ENCODE measurements around the gene MAN1C1.
A peak's percentile ranks its signal among the peaks of the same experiment; 100 is the strongest.

Gene MAN1C1

DNA sequence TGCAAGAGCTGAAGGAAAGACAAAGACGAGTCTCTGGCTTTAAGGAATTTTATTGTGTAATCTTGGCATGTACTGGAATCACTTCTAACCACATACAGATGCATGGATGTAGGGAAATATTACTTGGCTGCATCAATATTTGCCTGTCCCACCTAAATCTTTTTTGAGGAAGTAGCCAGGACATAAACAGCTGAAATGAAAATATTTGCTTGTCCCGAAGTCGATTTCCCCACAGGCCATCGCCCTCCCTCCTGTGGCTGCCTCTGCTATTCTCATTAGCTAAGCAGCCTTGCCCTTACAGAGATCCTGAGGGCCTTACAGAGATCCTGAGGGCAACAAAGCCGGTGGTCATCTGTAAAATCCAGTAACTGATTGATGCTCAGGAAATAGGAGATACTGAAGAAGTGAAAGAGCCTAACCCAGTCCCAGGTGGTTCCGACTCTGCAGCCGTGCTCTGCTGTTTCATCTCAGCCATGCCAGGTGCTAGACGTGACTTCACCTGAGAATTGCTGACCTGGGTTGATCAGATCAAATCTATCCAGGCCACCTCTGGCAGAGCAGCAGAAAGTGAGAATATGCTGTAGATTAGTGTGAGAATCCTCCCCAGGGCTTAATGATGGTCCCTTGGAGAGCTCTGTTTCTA is 25.5 kb downstream of the MAN1C1 start:
- no peak overlapping the region for H2AFZ ChIP-seq (ENCODE audit: low read length)
- no peak overlapping the region for H3K9ac ChIP-seq (ENCODE audit: low read depth, low read length, poor library complexity)
- no peak overlapping the region for H2BK5ac ChIP-seq (ENCODE audit: low read length)
- no peak overlapping the region for H3K14ac ChIP-seq (ENCODE audit: low read length)
- peaks cover 0 to 16% of the 10 kb centered on the region in 2 donors for H3K9me3 ChIP-seq (replicated peaks in 1 of 2; ENCODE audit: control insufficient read depth in 2 of 2, insufficient read depth in 1 of 2, low read depth in 1 of 2, low read length in 2 of 2)
- peaks cover 0 to 7% of the 10 kb centered on the region in 2 donors for H3K36me3 ChIP-seq (replicated peaks in 1 of 2; ENCODE audit: control insufficient read depth in 2 of 2, insufficient read depth in 2 of 2, low read length in 2 of 2)
- H3K79me1 ChIP-seq (ENCODE audit: low read depth, low read length): no peaks in the 10 kb centered on the region
- no peak overlapping the region for H3K18ac ChIP-seq (ENCODE audit: low read length)
- H3K27ac ChIP-seq (replicated peaks; ENCODE audit: low read length): no peak overlapping the region
- H4K91ac ChIP-seq (ENCODE audit: low read depth, low read length, poor library complexity): no peak overlapping the region
- WGBS, 2 donors (ENCODE audit: extremely low coverage in 2 of 2, insufficient read length in 2 of 2, insufficient replicate concordance in 1 of 2): no CpG with 5 or more reads among the region's 8 CpGs
- no peak overlapping the region for H2BK120ac ChIP-seq (ENCODE audit: low read depth, low read length)
- no peak overlapping the region for H2BK12ac ChIP-seq (ENCODE audit: low read length)
- H3K23ac ChIP-seq (ENCODE audit: low read depth, low read length, poor library complexity): no peak overlapping the region
- H3K4ac ChIP-seq (ENCODE audit: low read length): no peak overlapping the region
- no peaks in the 10 kb centered on the region for H3K27me3 ChIP-seq (ENCODE audit: control insufficient read depth in 3 of 3, insufficient read depth in 3 of 3, low read depth in 1 of 3, low read length in 3 of 3)
- peaks cover 5 to 15% of the 10 kb centered on the region in 2 donors for H3K4me1 ChIP-seq (ENCODE audit: control insufficient read depth in 2 of 2, insufficient read depth in 1 of 2, low read depth in 1 of 2, low read length in 2 of 2)
- no peak overlapping the region for H2AK5ac ChIP-seq (ENCODE audit: low read depth, low read length)
- H2BK15ac ChIP-seq (ENCODE audit: low read length): no peak overlapping the region
- H3K4me2 ChIP-seq (ENCODE audit: insufficient read depth, low read length, poor library complexity, severe bottlenecking): no peak overlapping the region
- no peak overlapping the region for H4K8ac ChIP-seq (ENCODE audit: low read depth, low read length)
- DNase-seq (ENCODE audit: low spot score): no peak
- no peak overlapping the region for H3K4me3 ChIP-seq (ENCODE audit: low read length in 2 of 2)

DNA sequence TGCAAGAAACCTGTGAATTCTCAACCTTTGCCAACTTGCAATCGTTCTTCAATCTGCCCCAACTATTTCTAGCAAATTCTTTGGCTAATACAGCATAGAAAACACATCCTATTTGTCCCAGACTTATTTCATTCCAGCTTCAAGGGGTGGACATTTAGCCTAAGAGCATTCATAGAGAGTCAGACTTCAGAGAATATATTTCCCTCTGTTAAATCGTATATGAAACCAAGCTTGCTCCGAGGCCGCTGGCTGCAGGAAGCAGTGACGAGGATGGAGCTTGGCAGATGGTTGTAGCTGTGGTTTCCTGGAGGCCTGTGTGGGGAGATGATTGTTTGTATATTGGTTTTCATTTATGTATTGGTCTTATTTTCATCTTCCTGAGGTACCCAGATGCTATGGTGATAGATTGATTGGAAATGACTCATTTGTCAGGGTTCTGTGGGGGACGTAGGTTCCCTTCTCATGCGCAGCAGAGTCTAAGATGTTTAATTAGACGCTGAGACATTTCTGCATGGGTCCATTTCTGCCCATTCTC is 26.1 kb downstream of the MAN1C1 start:
- Histone ChIP-seq H3K18ac (ENCODE audit: low read length) (no peak overlapping the region), H2BK120ac (ENCODE audit: low read depth, low read length) (no peak overlapping the region), H3K23ac (ENCODE audit: low read depth, low read length, poor library complexity) (no peak overlapping the region), H2BK15ac (ENCODE audit: low read length) (no peak overlapping the region), H3K4me1 (ENCODE audit: control insufficient read depth in 2 of 2, insufficient read depth in 1 of 2, low read depth in 1 of 2, low read length in 2 of 2) (peaks cover 5 to 15% of the 10 kb centered on the region in 2 donors), H3K4me3 (ENCODE audit: low read length in 2 of 2) (no peak overlapping the region), H2BK12ac (ENCODE audit: low read length) (no peak overlapping the region), H3K4ac (ENCODE audit: low read length) (no peak overlapping the region), H2AFZ (ENCODE audit: low read length) (no peak overlapping the region), H3K9me3 (replicated peaks in 1 of 2; ENCODE audit: control insufficient read depth in 2 of 2, insufficient read depth in 1 of 2, low read depth in 1 of 2, low read length in 2 of 2) (peaks cover 0 to 11% of the 10 kb centered on the region in 2 donors), H3K36me3 (replicated peaks in 1 of 2; ENCODE audit: control insufficient read depth in 2 of 2, insufficient read depth in 2 of 2, low read length in 2 of 2) (peaks cover 0 to 7% of the 10 kb centered on the region in 2 donors), H4K91ac (ENCODE audit: low read depth, low read length, poor library complexity) (no peak overlapping the region), H2BK5ac (ENCODE audit: low read length) (no peak overlapping the region), H2AK5ac (ENCODE audit: low read depth, low read length) (no peak overlapping the region), H4K8ac (ENCODE audit: low read depth, low read length) (no peak overlapping the region), H3K27me3 (ENCODE audit: control insufficient read depth in 3 of 3, insufficient read depth in 3 of 3, low read depth in 1 of 3, low read length in 3 of 3) (no peaks in the 10 kb centered on the region), H3K27ac (replicated peaks; ENCODE audit: low read length) (no peak overlapping the region), H3K9ac (ENCODE audit: low read depth, low read length, poor library complexity) (no peak overlapping the region), H3K79me1 (ENCODE audit: low read depth, low read length) (no peaks in the 10 kb centered on the region), H3K4me2 (ENCODE audit: insufficient read depth, low read length, poor library complexity, severe bottlenecking) (no peak overlapping the region), H3K14ac (ENCODE audit: low read length) (no peak overlapping the region)
- DNase-seq (ENCODE audit: low spot score): no peak
- no CpG with 5 or more reads among the region's 8 CpGs for WGBS, 2 donors (ENCODE audit: extremely low coverage in 2 of 2, insufficient read length in 2 of 2, insufficient replicate concordance in 1 of 2)

DNA sequence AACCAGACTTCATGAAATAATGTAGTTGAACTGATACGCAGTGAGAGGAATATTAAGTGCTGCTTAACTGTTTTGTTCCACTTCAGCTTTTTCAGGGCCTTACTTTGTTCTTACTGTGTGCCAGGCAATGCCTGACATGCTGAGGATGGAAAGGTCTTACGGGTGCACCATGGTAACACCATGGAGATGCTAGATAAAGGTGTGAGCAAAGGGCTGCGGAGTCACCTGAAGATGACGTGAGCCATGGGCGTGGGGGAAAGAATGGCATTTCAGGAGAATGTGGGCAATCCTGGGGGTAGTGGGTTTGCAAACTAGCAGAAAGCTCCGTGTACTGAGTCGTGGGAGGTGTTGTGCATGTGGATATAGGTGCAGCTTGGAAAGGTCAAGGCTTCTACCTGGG is 27.3 kb downstream of the MAN1C1 start:
- Histone ChIP-seq H3K27me3 (ENCODE audit: control insufficient read depth in 3 of 3, insufficient read depth in 3 of 3, low read depth in 1 of 3, low read length in 3 of 3) (no peaks in the 10 kb centered on the region), H4K8ac (ENCODE audit: low read depth, low read length) (no peak overlapping the region), H2BK12ac (ENCODE audit: low read length) (no peak overlapping the region), H3K9ac (ENCODE audit: low read depth, low read length, poor library complexity) (no peak overlapping the region), H2BK5ac (ENCODE audit: low read length) (no peak overlapping the region), H2BK120ac (ENCODE audit: low read depth, low read length) (no peak overlapping the region), H3K36me3 (replicated peaks in 1 of 2; ENCODE audit: control insufficient read depth in 2 of 2, insufficient read depth in 2 of 2, low read length in 2 of 2) (peaks cover 0 to 7% of the 10 kb centered on the region in 2 donors), H2BK15ac (ENCODE audit: low read length) (no peak overlapping the region), H3K27ac (replicated peaks; ENCODE audit: low read length) (no peak overlapping the region), H3K14ac (ENCODE audit: low read length) (no peak overlapping the region), H3K4ac (ENCODE audit: low read length) (no peak overlapping the region), H3K9me3 (replicated peaks in 1 of 2; ENCODE audit: control insufficient read depth in 2 of 2, insufficient read depth in 1 of 2, low read depth in 1 of 2, low read length in 2 of 2) (peaks cover 0 to 5% of the 10 kb centered on the region in 2 donors), H3K4me1 (ENCODE audit: control insufficient read depth in 2 of 2, insufficient read depth in 1 of 2, low read depth in 1 of 2, low read length in 2 of 2) (peaks cover 8 to 24% of the 10 kb centered on the region in 2 donors), H3K4me3 (ENCODE audit: low read length in 2 of 2) (no peak overlapping the region), H3K23ac (ENCODE audit: low read depth, low read length, poor library complexity) (no peak overlapping the region), H4K91ac (ENCODE audit: low read depth, low read length, poor library complexity) (no peak overlapping the region), H3K79me1 (ENCODE audit: low read depth, low read length) (no peaks in the 10 kb centered on the region), H2AK5ac (ENCODE audit: low read depth, low read length) (no peak overlapping the region), H3K18ac (ENCODE audit: low read length) (no peak overlapping the region), H3K4me2 (ENCODE audit: insufficient read depth, low read length, poor library complexity, severe bottlenecking) (no peak overlapping the region), H2AFZ (ENCODE audit: low read length) (no peak overlapping the region)
- no peak for DNase-seq (ENCODE audit: low spot score)
- WGBS, 2 donors (ENCODE audit: extremely low coverage in 2 of 2, insufficient read length in 2 of 2, insufficient replicate concordance in 1 of 2): no CpG with 5 or more reads among the region's 7 CpGs

DNA sequence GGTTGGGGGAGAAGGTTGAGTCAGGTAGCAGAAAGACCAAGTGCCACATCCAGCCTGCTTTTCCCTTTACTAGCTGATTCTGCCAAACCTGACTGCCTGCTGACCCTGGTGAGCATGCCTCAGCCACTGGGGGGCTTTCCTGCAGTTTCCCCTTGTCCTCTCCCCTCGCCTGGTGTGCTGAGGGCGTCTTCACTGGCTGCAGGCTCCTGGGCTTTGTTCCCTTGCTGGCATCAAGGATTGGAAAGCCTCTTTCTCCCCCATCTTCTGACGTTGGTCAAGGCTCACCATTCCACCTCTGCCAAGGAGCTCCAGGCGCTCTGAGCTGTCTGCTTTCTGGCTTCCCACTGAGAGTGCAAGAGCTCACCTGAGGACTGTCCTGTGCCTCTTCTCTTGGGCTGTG is 28.4 kb downstream of the MAN1C1 start:
- no peak overlapping the region for H3K4ac ChIP-seq (ENCODE audit: low read length)
- WGBS, 2 donors (ENCODE audit: extremely low coverage in 2 of 2, insufficient read length in 2 of 2, insufficient replicate concordance in 1 of 2): no CpG with 5 or more reads among the region's 4 CpGs
- no peak overlapping the region for H4K91ac ChIP-seq (ENCODE audit: low read depth, low read length, poor library complexity)
- H3K18ac ChIP-seq (ENCODE audit: low read length): no peak overlapping the region
- no peaks in the 10 kb centered on the region for H3K9me3 ChIP-seq (replicated peaks in 1 of 2; ENCODE audit: control insufficient read depth in 2 of 2, insufficient read depth in 1 of 2, low read depth in 1 of 2, low read length in 2 of 2)
- no peak overlapping the region for H3K14ac ChIP-seq (ENCODE audit: low read length)
- no peak overlapping the region for H3K27ac ChIP-seq (replicated peaks; ENCODE audit: low read length)
- no peaks in the 10 kb centered on the region for H3K79me1 ChIP-seq (ENCODE audit: low read depth, low read length)
- no peak overlapping the region for H3K9ac ChIP-seq (ENCODE audit: low read depth, low read length, poor library complexity)
- H2BK120ac ChIP-seq (ENCODE audit: low read depth, low read length): no peak overlapping the region
- peaks cover 0 to 7% of the 10 kb centered on the region in 2 donors for H3K36me3 ChIP-seq (replicated peaks in 1 of 2; ENCODE audit: control insufficient read depth in 2 of 2, insufficient read depth in 2 of 2, low read length in 2 of 2)
- H3K4me2 ChIP-seq (ENCODE audit: insufficient read depth, low read length, poor library complexity, severe bottlenecking): no peak overlapping the region
- H3K27me3 ChIP-seq (ENCODE audit: control insufficient read depth in 3 of 3, insufficient read depth in 3 of 3, low read depth in 1 of 3, low read length in 3 of 3): no peaks in the 10 kb centered on the region
- H3K4me1 ChIP-seq (ENCODE audit: control insufficient read depth in 2 of 2, insufficient read depth in 1 of 2, low read depth in 1 of 2, low read length in 2 of 2): peaks cover 14 to 32% of the 10 kb centered on the region in 2 donors
- no peak for DNase-seq (ENCODE audit: low spot score)
- H2BK15ac ChIP-seq (ENCODE audit: low read length): no peak overlapping the region
- no peak overlapping the region for H2AK5ac ChIP-seq (ENCODE audit: low read depth, low read length)
- peak overlapping the region; percentile 35 for H2BK5ac ChIP-seq (ENCODE audit: low read length)
- H2AFZ ChIP-seq (ENCODE audit: low read length): no peak overlapping the region
- H2BK12ac ChIP-seq (ENCODE audit: low read length): no peak overlapping the region
- no peak overlapping the region for H3K23ac ChIP-seq (ENCODE audit: low read depth, low read length, poor library complexity)
- H3K4me3 ChIP-seq (ENCODE audit: low read length in 2 of 2): no peak overlapping the region
- no peak overlapping the region for H4K8ac ChIP-seq (ENCODE audit: low read depth, low read length)
